GM12892 (cell line): Measurements from ENCODE around the gene CEACAM3.

ENCODE experiments used
- DNase-seq: peaks from one replicate; pipeline ENCODE4 v3.0.0; 2011; ENCODE audit not compliant: insufficient read length
- FAIRE-seq: peaks from 2 replicates; lab custom pipeline; 2011; peaks lifted over from hg19 to GRCh38; lab: Jason Lieb, UNC
- POLR2A ChIP-seq: IDR thresholded peaks from 2 replicates; pipeline ENCODE4 v1.6.1; 2011; ENCODE audit warnings: low read depth, low read length, control low read depth
- POLR2AphosphoS5 ChIP-seq: IDR thresholded peaks from 2 replicates; pipeline ENCODE4 v1.6.1; 2011; ENCODE audit warnings: low read depth, low read length, control low read depth
- TAF1 ChIP-seq: IDR thresholded peaks from 2 replicates; pipeline ENCODE4 v1.6.1; 2011; ENCODE audit warnings: low read depth, mild to moderate bottlenecking, control low read depth, low read length, borderline replicate concordance

CEACAM3 gene

GRCh38 chr19:41849067-41849466 lies 52.7 kb downstream of the CEACAM3 start:
- TF ChIP-seq POLR2A (no peak), POLR2AphosphoS5 (no peak), TAF1 (no peak)
- DNase-seq (no peak), FAIRE-seq (no peak)

DNA sequence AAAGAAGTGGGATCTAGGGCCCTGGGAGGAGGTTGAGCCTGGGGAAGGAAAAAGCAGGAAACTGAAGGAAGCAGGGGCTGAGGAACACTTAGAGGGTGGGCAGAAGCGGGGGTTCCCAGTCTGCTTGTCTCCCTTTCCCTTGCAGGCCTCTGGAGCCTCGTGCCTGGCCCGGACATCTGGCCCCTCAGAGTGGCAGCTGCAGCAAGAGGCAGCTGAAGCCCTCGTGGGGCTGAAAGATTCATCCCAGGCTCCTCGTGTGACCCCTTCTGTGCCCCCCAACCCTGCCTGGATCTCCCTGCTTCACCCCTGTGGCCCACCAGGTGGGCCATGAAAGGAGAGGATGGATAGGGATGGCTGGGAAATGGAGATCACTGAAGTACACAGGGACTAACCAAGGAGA lies 54.0 kb downstream of the CEACAM3 start:
- DNase-seq = no peak
- no peak for TF ChIP-seq TAF1
- no peak for FAIRE-seq

DNA sequence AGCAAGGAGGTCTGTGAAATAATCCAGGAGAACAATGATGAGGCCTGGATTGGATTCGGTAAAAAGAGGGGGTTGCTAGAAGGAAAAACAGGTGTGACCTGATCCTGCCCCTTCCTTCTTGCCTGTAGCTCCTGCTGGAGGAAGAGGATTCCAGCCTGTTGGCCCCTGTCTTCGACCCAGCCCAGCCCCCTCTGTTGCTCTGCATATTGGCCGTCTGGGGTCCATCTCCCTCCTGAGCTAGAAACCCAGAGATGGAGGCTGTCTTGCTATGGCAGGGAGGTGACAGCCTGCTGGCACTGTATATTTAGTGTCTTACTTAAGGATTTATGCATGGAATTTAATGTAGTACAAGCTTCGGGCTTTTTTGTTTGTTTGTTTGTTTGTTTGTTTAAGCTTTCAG lies 55.1 kb downstream of the CEACAM3 start:
- TF ChIP-seq POLR2A (no peak), TAF1 (no peak), POLR2AphosphoS5 (no peak)
- FAIRE-seq = no peak
- DNase-seq = no peak

DNA sequence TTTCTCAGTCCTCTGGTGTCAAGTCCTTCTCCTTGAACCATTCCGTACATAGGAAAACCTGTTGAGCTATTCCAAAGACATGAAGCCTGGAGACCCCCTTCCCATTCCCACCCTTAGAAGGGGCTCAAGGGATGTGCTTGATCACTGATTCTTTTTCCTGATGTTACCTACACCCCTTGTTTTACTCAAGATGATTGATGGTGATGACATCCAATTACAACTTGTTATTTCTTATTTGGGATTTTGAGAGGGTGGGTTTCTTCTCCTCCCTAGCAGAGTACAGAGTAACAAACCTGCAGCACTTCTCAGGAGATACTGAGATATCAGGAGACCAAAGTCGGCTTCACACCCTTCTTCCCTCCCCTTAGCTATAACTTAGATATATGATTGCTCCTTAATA lies 57.0 kb downstream of the CEACAM3 start:
- FAIRE-seq (no peak), DNase-seq (no peak)
- TF ChIP-seq TAF1 = no peak
- no peak for TF ChIP-seq POLR2AphosphoS5
- TF ChIP-seq POLR2A = no peak

- TF ChIP-seq POLR2AphosphoS5 (no peak), POLR2A (no peak), TAF1 (no peak)
- FAIRE-seq (no peak), DNase-seq (no peak)
These were observed 57.4 kb downstream of the CEACAM3 start for GRCh38 chr19:41853768-41854167.

GRCh38 chr19:41859213-41859617 lies 62.8 kb downstream of the CEACAM3 start:
- DNase-seq = no peak
- FAIRE-seq = no peak

GRCh38 chr19:41859618-41860418 lies 63.4 kb downstream of the CEACAM3 start, which contains the start of gene RPS19:
TSS of gene RPS19 (plus strand) at chr19:41860255. CDS start at chr19:41860775, 520 bp downstream.
- TF ChIP-seq POLR2AphosphoS5 = peak; percentile 95
- TF ChIP-seq POLR2A = peak; percentile 98
- TF ChIP-seq TAF1 = peak; percentile 99
- FAIRE-seq (peak; percentile 99), DNase-seq (peak; percentile 93)

More at GRCh38 chr19:41859213-41859617, 62.8 kb downstream of the CEACAM3 start:
- TF ChIP-seq POLR2AphosphoS5 = no peak
- no peak for TF ChIP-seq POLR2A
- no peak for TF ChIP-seq TAF1

DNA sequence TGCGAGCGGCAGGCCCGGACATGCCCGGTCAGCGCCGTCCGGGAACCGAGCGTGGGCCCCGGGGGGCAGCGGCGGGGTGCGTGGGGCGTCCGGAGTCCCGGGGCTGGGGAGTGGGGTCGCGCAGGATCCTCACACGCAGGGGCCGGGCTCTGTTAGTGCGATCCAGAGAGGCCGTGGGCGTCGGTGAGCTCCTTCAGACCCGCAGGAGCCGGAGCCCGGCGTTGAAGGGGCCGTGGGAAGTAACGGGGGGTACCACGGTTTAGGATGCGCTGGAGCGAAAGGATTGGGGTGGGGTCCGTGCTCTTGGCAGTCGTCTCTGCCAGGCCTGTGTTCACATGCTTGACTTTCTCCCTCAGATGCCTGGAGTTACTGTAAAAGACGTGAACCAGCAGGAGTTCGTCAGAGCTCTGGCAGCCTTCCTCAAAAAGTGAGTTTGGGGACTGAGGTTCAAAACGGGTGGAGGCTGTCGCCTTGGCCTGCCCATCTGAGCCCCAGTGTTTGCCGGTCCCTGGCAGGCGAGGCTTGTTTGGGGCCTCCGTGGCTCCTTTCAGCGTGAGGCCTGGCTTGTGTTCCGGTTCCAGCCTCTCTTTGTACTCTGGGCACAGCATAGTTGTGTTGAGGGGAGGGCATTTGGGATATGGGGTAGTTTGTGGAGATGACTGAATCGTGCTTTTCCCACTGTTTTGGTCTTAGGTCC lies 64.2 kb downstream of the CEACAM3 start:
- DNase-seq (no peak), FAIRE-seq (peak; percentile 75)
- no peak for TF ChIP-seq POLR2A
- TF ChIP-seq TAF1 = no peak
- no peak; the same call in 1 of the 2 replicates for TF ChIP-seq POLR2AphosphoS5
